H1 (cell line): Measurements from ENCODE around the gene PNMA6E. TPM values are rescaled to one million over a fixed set of nuclear protein-coding genes. Genes with fewer than 3 reads are reported as not detected.

Experiments used
- CTCF ChIA-PET: fragments of 300-600 bp; sonication (Branson Sonifier 250); formaldehyde crosslinking; loops from one replicate; lab custom pipeline; 2021; ENCODE audit not compliant: partially characterized antibody; lab: Charles Lee
- POLR2A ChIA-PET: fragments of 300-600 bp; sonication (Branson Sonifier 250); formaldehyde crosslinking; loops from one replicate; lab custom pipeline; 2021; ENCODE audit warnings: inconsistent platforms; ENCODE audit not compliant: partially characterized antibody; lab: Charles Lee
- DNase-seq, 2 experiments: peaks; one replicate each; pipeline versions ENCODE4 v3.0.0 to v3.0.0-alpha.2; 2010 to 2022; ENCODE audit warnings: low spot score in 2 of 2, low read depth in 1 of 2, mixed read lengths in 1 of 2
- FAIRE-seq: peaks from 2 replicates; lab custom pipeline; 2011; peaks lifted over from hg19 to GRCh38; lab: Jason Lieb, UNC
- H2AFZ ChIP-seq: 2 replicates; pipeline ENCODE4 v1.8.1; 2012; ENCODE audit warnings: low read length, inconsistent platforms
- H2AK5ac ChIP-seq: 2 replicates; pipeline ENCODE4 v1.6.1; 2013; ENCODE audit warnings: low read depth, low read length
- H2BK120ac ChIP-seq: replicated peaks from 2 replicates; pipeline ENCODE3; 2013; ENCODE audit warnings: low read depth, low read length, inconsistent platforms
- H2BK12ac ChIP-seq: 2 replicates; pipeline ENCODE4 v1.6.1; 2013; ENCODE audit warnings: low read depth, low read length
- H2BK15ac ChIP-seq: 2 replicates; pipeline ENCODE4 v1.6.1; 2013; ENCODE audit warnings: low read length
- H2BK20ac ChIP-seq: 2 replicates; pipeline ENCODE4 v1.6.1; 2013; ENCODE audit warnings: low read length
- H2BK5ac ChIP-seq: 2 replicates; pipeline ENCODE4 v1.6.1; 2013; ENCODE audit warnings: low read depth, low read length
- H3K14ac ChIP-seq: 2 replicates; pipeline ENCODE4 v1.6.1; 2013; ENCODE audit warnings: inconsistent platforms; ENCODE audit not compliant: insufficient read length
- H3K18ac ChIP-seq: 2 replicates; pipeline ENCODE4 v1.6.1; 2013; ENCODE audit warnings: low read length; ENCODE audit errors: extremely low read depth
- H3K23ac ChIP-seq: 2 replicates; pipeline ENCODE4 v1.6.1; 2013; ENCODE audit warnings: inconsistent platforms; ENCODE audit not compliant: insufficient read length
- H3K23me2 ChIP-seq: 2 replicates; pipeline ENCODE4 v1.6.1; 2013; ENCODE audit warnings: low read depth, low read length
- H3K27ac ChIP-seq: 2 replicates; pipeline ENCODE4 v1.6.1; 2011; ENCODE audit warnings: low read depth, low read length, inconsistent platforms
- H3K27me3 ChIP-seq, 4 experiments: replicated peaks in 1 of 4; 1 replicate in 1 of 4; 2 replicates in 3 of 4; pipeline versions ENCODE4 v1.6.1 to v1.8.1; 2011 to 2013; ENCODE audit warnings: low read length in 3 of 4, mild to moderate bottlenecking in 3 of 4, inconsistent platforms in 2 of 4, mixed read lengths in 2 of 4, moderate library complexity in 1 of 4; ENCODE audit not compliant: control insufficient read depth in 3 of 4, insufficient read depth in 3 of 4; ENCODE audit errors: extremely low read depth in 1 of 4
- H3K36me3 ChIP-seq, 4 experiments: 2 replicates each; pipeline versions ENCODE4 v1.6.1 to v1.8.1; 2011 to 2013; ENCODE audit warnings: mild to moderate bottlenecking in 4 of 4, low read length in 3 of 4, moderate library complexity in 2 of 4, control low read depth in 1 of 4, inconsistent platforms in 1 of 4; ENCODE audit not compliant: insufficient read depth in 4 of 4, control insufficient read depth in 2 of 4
- H3K4ac ChIP-seq: replicated peaks from 2 replicates; pipeline ENCODE3; 2013; ENCODE audit warnings: low read length, low read depth, mixed read lengths, inconsistent platforms; ENCODE audit not compliant: insufficient read length
- H3K4me1 ChIP-seq, 4 experiments: replicated peaks in 1 of 4; 1 replicate in 1 of 4; 2 replicates in 3 of 4; pipeline versions ENCODE4 v1.6.1 to v1.8.1; 2011 to 2013; ENCODE audit warnings: low read length in 3 of 4, inconsistent platforms in 2 of 4, mixed read lengths in 1 of 4; ENCODE audit not compliant: insufficient read depth in 4 of 4, control insufficient read depth in 3 of 4
- H3K4me2 ChIP-seq, 2 experiments: 2 replicates each; pipeline versions ENCODE4 v1.6.1 to v1.8.1; 2011 to 2013; ENCODE audit warnings: low read depth in 2 of 2, low read length in 2 of 2, control low read depth in 1 of 2, inconsistent platforms in 1 of 2, mild to moderate bottlenecking in 1 of 2; ENCODE audit not compliant: insufficient read depth in 1 of 2
- H3K4me3 ChIP-seq, 4 experiments: fragments of 200-600, 300-600 bp in 1 of 4; sonication (generic), shearing (Covaris generic), sonication (Bioruptor Twin) in 1 of 4; 2 replicates each; pipeline versions ENCODE4 v1.5.1 to v1.8.1; 2011 to 2016; ENCODE audit warnings: low read length in 4 of 4, low read depth in 3 of 4, control low read depth in 2 of 4, inconsistent platforms in 2 of 4, mild to moderate bottlenecking in 2 of 4, mixed read lengths in 1 of 4, moderate library complexity in 1 of 4; ENCODE audit not compliant: insufficient read depth in 2 of 4; ENCODE audit errors: extremely low read depth in 1 of 4
- H3K56ac ChIP-seq: replicated peaks from 2 replicates; pipeline ENCODE3; 2013; ENCODE audit warnings: low read depth, mild to moderate bottlenecking, mixed read lengths, low read length, inconsistent platforms; ENCODE audit not compliant: insufficient read length
- H3K79me1 ChIP-seq: 2 replicates; pipeline ENCODE4 v1.6.1; 2013; ENCODE audit warnings: low read depth, low read length, control low read depth
- H3K79me2 ChIP-seq, 2 experiments: 2 replicates each; pipeline versions ENCODE4 v1.6.1 to v1.8.1; 2012 to 2013; ENCODE audit warnings: low read length in 2 of 2, mild to moderate bottlenecking in 2 of 2, inconsistent platforms in 1 of 2; ENCODE audit not compliant: insufficient read depth in 2 of 2, control insufficient read depth in 1 of 2
- H3K9ac ChIP-seq, 4 experiments: replicated peaks in 1 of 4; 1 replicate in 1 of 4; 2 replicates in 3 of 4; pipeline versions ENCODE4 v1.6.1 to v1.8.1; 2011 to 2013; ENCODE audit warnings: low read depth in 3 of 4, low read length in 3 of 4, control low read depth in 2 of 4, mild to moderate bottlenecking in 2 of 4, moderate library complexity in 2 of 4, inconsistent platforms in 1 of 4; ENCODE audit errors: extremely low read depth in 1 of 4
- H3K9me3 ChIP-seq, 2 experiments: 2 replicates each; pipeline versions ENCODE4 v1.6.1 to v1.8.1; 2012 to 2013; ENCODE audit warnings: mild to moderate bottlenecking in 2 of 2, moderate library complexity in 2 of 2, control low read depth in 1 of 2, inconsistent platforms in 1 of 2, low read depth in 1 of 2, low read length in 1 of 2, mixed read lengths in 1 of 2; ENCODE audit not compliant: insufficient read depth in 2 of 2
- H4K20me1 ChIP-seq, 2 experiments: replicated peaks in 1 of 2; 2 replicates each; pipeline versions ENCODE3 to v1.8.1; 2011 to 2013; ENCODE audit warnings: inconsistent platforms in 2 of 2, low read length in 2 of 2, mild to moderate bottlenecking in 1 of 2; ENCODE audit not compliant: insufficient read depth in 2 of 2, control insufficient read depth in 1 of 2
- H4K5ac ChIP-seq: 2 replicates; pipeline ENCODE4 v1.6.1; 2013; ENCODE audit warnings: low read length, low read depth, mixed read lengths, inconsistent platforms; ENCODE audit not compliant: insufficient read length
- H4K8ac ChIP-seq: 2 replicates; pipeline ENCODE4 v1.8.0; 2013; ENCODE audit warnings: mild to moderate bottlenecking, moderate library complexity, low read length, inconsistent platforms; ENCODE audit not compliant: insufficient read depth; ENCODE audit errors: extremely low read depth
- H4K91ac ChIP-seq: replicated peaks from 2 replicates; pipeline ENCODE3; 2013; ENCODE audit warnings: low read length, mixed read lengths, inconsistent platforms; ENCODE audit not compliant: insufficient read length
- BCL11A ChIP-seq, 2 experiments: IDR thresholded peaks; one replicate each; pipeline ENCODE4 v1.6.1; 2011; ENCODE audit warnings: low read depth in 2 of 2, low read length in 2 of 2, mild to moderate bottlenecking in 2 of 2
- EGR1 ChIP-seq: IDR thresholded peaks from 2 replicates; pipeline ENCODE4 v1.6.1; 2011; ENCODE audit warnings: low read depth, low read length, borderline replicate concordance
- SIX5 ChIP-seq: IDR thresholded peaks from 2 replicates; pipeline ENCODE4 v1.6.1; 2011; ENCODE audit warnings: mild to moderate bottlenecking, low read depth, low read length
- WGBS, 2 experiments: shearing (Covaris generic) in 1 of 2; methylation state at CpG; one replicate each; pipeline versions ENCODE4 v1.1.6 to v1.1.7; 2013 to 2015; ENCODE audit warnings: low lambda C conversion rate in 2 of 2, mixed read lengths in 2 of 2, inconsistent platforms in 1 of 2, low coverage in 1 of 2, missing lambda C conversion rate in 1 of 2; ENCODE audit not compliant: insufficient replicate concordance in 2 of 2, insufficient coverage in 1 of 2, insufficient read length in 1 of 2; ENCODE audit errors: extremely low coverage in 1 of 2, missing lambda C conversion rate in 1 of 2; 5-methylcytosine and 5-hydroxymethylcytosine counted together
- polyA plus RNA-seq, 7 experiments: library from polyadenylated mRNA; depleted of rRNA in 3 of 7; stranded (reverse) in 5 of 7; unstranded in 2 of 7; fragments of >200 nt in 5 of 7; fragments of 200-250 nt in 2 of 7; gene quantifications; 1 replicate in 5 of 7; 2 replicates in 1 of 7; 4 replicates in 1 of 7; pipeline versions ENCODE4 v1.2.1 to v1.2.3, GENCODE V29; 2011 to 2013; ENCODE audit warnings: missing spikeins in 2 of 7, mixed read lengths in 2 of 7
- total RNA-seq: library from RNA; stranded (reverse); fragmentation: NEBNext Ultra II Directional; extraction: Animal tissue kit (Norgen Biotek cat#: 25700); gene quantifications from 2 replicates; pipeline ENCODE4 v1.2.1, GENCODE V29; 2021

Gene PNMA6E
- total and polyA plus RNA-seq, 2 of the 8 experiments (the other 6 are each of a cell fraction or from before 2014, with no cell fraction given), result not detected

DNA sequence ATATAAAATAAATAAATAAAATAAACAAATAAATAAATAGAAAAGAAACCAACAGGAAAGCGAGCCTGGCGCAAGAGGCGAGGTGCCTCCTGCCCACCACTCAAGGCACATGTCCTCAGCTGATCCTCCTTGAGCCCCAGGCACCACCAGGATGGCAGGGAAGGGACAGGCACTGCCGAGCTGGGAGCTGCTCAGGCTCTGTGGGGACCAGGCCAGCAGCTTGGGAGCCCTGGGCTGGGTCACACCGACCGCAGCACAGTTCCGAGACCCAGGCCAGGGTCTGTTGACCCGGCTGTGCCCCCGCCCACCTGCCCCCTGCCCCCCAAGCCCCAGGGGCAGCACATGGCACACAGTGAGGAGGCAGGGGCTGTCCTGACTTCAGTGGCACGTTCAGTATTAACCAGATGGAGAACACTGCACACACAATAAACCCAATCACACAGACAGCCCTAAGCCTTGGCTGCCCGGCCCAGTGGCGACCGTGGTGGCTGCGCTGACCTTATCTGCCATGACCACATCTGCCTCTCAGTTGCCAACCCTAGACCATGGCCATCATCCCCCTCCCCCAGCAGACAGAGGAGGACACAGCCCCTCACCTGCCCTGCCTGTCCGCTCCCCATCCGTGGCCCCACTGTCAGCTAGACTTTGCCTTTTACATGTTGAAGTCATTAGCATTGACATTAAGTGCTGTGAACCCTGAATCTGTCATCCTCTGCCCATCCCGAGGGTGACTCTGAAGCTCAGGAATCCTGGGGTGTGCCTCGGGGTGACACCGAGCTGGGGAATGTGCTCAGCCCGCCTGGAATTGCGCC lies 47.6 kb upstream of the PNMA6E start:
- POLR2A ChIA-PET, result no interaction called here

More for the DNA sequence above, 47.6 kb upstream of the PNMA6E start:
- Histone ChIP-seq H3K27me3 (no peaks in the 10 kb centered on the region), H4K91ac (no peak overlapping the region), H2AFZ (no peak overlapping the region), H3K79me2 (no peaks in the 10 kb centered on the region), H2BK20ac (no peak overlapping the region), H3K9ac (no peak overlapping the region), H3K23me2 (no peaks in the 10 kb centered on the region), H3K4me3 (no peak overlapping the region), H4K8ac (no peak overlapping the region), H3K27ac (no peak overlapping the region), H3K56ac (no peak overlapping the region), H2BK12ac (no peak overlapping the region), H2BK5ac (no peak overlapping the region), H3K4me2 (no peak overlapping the region), H3K23ac (no peak overlapping the region), H3K79me1 (no peaks in the 10 kb centered on the region), H3K9me3 (no peaks in the 10 kb centered on the region), H3K36me3 (no peaks in the 10 kb centered on the region; a peak in 1 of 8 replicates), H2AK5ac (no peak overlapping the region), H4K20me1 (no peaks in the 10 kb centered on the region), H2BK120ac (no peak overlapping the region), H3K14ac (no peak overlapping the region), H4K5ac (no peak overlapping the region), H2BK15ac (no peak overlapping the region), H3K4me1 (no peaks in the 10 kb centered on the region), H3K18ac (no peak overlapping the region), H3K4ac (no peak overlapping the region)
- DNase-seq (no peak), FAIRE-seq (no peak)
- no peak for TF ChIP-seq SIX5
- no peak for TF ChIP-seq EGR1
- TF ChIP-seq BCL11A (IDR thresholded peaks at IDR 0.05; ENCODE audit: low read depth in 2 of 2, low read length in 2 of 2), result no peak
- CTCF ChIA-PET, result interaction anchor here (0.6 to 0.7 kb wide), 2 partner anchors 8 to 19 kb away, joined by 3 read pairs; no protein-coding TSS in a partner anchor
- 92% methylated on average over 12 of the region's 21 CpGs; no CpG with 5 or more reads in 1 of the 2 experiments for WGBS, 2 experiments
